ENCODE measurements around the gene FAM135A. TPM values are rescaled to one million over a fixed set of nuclear protein-coding genes. Genes with fewer than 3 reads are reported as not detected.
"Not testable (repeated sequence)": the region's sequence is repeated elsewhere in the genome, so short reads cannot be mapped to it uniquely, and the experiment has no call there.

Gene FAM135A
- total RNA-seq, 1 experiment from 2014 or later, result 9.5 TPM

DNA sequence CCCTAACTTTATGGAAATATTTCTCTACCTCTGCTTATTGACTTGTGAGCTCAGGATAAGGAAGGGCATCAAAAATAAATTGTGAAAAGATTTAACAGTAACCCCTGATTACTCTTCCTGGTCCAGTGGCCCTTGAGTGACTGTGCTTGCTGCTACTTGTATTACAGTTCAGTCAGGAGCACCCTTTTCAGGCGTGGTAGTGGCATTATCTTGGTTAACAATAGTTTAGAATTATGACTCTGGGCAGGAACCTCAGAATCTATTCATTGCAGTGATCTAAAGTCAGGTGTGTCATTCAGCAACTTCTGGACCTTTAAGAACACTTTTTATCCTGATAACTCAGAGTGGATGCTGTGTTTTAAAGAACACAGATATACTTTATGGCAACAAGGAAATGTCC, 43.4 kb downstream of the FAM135A start:
- DNase-seq (ENCODE audit: low read depth), result no peak

GRCh38 chr6:70459235-70459634, 45.9 kb downstream of the FAM135A start:
- DNase-seq (ENCODE audit: low read depth), result no peak

DNA sequence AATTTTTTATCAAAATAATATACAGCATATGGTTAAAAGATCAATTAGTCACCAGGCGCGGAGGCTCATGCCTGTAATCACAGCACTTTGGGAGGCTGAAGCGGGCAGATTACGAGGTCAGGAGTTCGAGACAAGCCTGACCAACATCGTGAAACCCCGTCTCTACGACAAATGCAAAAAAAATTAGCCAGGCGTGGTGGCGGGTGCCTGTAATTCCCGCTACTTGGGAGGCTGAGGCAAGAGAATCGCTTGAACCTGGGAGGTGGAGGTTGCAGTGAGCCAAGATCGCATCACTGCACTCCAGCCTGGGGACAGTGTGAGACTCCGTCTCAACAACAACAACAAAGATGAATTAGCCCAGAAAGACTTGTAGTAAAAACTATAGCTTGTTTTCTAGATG, 46.4 kb downstream of the FAM135A start:
- DNase-seq (ENCODE audit: low read depth), result not testable (repeated sequence)

GRCh38 chr6:70470016-70470415, 56.7 kb downstream of the FAM135A start:
- DNase-seq (ENCODE audit: low read depth), result no peak

- not testable (repeated sequence) for DNase-seq (ENCODE audit: low read depth)
Observed at GRCh38 chr6:70470510-70470909, 57.2 kb downstream of the FAM135A start.

GRCh38 chr6:70474751-70475150, 61.4 kb downstream of the FAM135A start:
- DNase-seq (ENCODE audit: low read depth), result peak; percentile 5

DNA sequence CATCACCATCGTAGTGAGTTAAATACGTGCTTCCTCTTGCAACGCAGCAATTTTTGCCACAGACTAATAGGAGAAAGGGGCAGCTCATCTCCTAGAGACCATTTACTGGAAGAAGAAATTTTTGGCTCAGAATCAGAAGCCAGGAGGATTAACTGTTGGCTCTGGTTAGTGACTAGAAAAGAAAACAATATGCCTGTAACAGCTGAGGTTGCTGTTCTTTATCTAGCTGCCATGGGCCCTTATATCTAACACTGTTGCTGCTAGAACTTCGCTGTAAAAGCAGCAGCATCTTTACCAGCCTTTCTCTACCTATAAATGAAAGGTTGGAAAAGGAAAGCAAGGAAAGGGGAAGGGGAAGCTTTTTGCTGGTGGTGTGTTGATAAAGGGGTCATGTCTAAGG, 65.9 kb downstream of the FAM135A start:
- DNase-seq (ENCODE audit: low read depth), result no peak

- not testable (repeated sequence) for DNase-seq (ENCODE audit: low read depth)
Observed at GRCh38 chr6:70486638-70487037, 73.3 kb downstream of the FAM135A start.

DNA sequence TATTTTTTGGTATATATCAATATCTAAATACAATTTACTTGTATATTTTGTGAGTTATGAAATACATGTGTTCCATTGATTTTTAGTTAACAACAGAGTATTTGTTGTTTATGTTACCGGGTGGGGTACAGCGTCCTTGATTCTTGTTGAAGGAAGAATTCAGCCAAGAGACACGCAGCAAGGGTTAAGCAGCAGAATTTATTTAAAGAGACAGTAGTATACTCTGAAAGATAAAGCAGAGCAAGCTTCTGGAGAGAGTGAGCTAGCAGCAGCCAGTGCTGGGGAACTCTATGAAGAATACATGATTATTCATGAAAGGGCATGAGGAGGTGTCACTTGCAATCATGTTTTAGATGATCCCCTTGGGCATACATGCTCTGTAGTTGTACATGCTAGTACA, 76.1 kb downstream of the FAM135A start:
- DNase-seq (ENCODE audit: low read depth), result no peak

DNA sequence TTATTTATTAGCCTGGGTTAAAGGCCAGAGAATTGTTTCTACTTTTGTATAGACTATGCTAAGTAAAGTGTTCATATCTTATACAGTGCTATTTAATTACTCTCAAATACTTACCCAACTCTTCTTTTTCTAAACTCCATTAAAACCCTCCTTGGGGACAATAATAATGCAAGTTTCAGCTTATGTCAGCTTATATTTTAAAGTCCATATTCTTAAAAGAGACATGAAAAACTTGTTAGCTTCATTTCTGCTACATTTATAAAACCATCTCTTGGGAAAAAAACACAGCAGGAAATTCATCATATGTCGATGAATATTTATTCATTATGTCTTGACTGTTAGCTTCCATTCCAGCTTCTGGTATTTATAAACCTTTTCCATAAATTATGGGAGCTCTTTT, 81.5 kb downstream of the FAM135A start:
- DNase-seq (ENCODE audit: low read depth), result no peak

GRCh38 chr6:70495790-70496189, 82.5 kb downstream of the FAM135A start:
- DNase-seq (ENCODE audit: low read depth), result not testable (repeated sequence)

DNA sequence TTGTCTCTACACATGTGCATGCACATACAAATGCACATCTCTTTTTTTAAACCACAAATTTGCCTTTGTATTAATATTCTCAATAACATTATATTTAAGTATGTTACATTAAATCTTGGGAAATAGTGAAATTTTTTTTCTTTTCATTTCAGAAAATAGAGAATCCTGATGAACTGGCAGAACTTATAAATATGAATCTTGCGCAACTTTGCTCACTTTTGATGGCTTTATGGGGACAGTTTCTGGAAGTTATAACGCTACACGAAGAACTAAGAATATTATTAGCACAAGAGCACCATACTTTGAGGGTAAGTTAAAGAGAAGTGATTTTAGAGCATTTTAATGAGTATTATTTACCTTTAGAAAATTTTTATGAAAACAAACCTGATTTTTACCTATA, 89.2 kb downstream of the FAM135A start:
- DNase-seq (ENCODE audit: low read depth), result no peak

DNA sequence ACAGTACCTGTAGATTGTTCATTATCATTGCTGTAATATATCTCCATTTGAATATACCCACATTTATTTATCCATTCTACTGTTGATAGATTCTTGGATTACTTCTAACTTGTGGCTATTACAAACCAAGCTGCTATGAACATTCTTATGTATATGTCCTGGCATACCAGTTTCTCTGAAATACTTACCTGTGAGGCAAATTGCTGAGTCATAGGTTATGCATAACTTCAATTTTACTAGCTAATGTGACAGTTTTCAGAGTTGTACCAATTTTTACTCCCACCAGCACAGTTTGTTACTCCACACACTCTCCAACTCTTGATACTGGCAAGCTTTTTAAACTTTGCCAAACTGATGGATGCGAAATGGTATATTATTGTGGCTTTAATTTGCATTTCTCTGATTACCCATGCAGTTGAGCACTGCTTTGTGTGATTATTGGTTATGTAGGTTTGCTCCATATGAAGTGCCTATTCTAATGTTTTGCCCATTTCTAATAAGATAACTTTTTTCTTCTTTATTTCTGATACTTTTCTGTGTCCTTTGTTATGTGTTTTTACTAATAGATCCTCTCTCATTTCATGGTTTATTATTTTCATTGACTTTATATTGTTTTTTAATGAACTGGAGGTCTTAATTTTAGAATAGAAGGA, 90.6 kb downstream of the FAM135A start:
- DNase-seq (ENCODE audit: low read depth), result no peak

GRCh38 chr6:70506321-70506720, 93.0 kb downstream of the FAM135A start:
- no peak for DNase-seq (ENCODE audit: low read depth)

DNA sequence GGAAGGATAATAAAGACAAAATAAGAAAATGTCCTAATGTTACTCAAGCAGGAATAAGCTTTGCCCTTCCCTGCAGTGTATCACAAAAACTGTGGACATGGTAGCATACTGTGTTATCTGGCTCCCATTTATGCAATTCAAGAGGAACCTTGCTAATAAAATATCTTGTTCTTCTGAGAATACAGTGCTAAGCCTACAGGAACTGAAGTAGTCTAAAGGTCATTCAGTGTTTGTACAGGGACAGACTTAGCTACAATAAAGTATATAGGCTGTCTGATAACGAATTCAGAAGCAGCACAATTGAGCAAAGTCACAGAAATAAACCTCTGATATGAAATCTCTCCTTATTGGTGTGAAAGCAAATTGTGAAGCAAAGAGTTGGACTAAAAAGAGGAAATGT, 93.9 kb downstream of the FAM135A start:
- no peak for DNase-seq (ENCODE audit: low read depth)

GRCh38 chr6:70508953-70509352, 95.6 kb downstream of the FAM135A start:
- DNase-seq (ENCODE audit: low read depth), result no peak

- DNase-seq (ENCODE audit: low read depth), result no peak
Observed at GRCh38 chr6:70510600-70510999, 97.3 kb downstream of the FAM135A start.

- no peak for DNase-seq (ENCODE audit: low read depth)
Observed at GRCh38 chr6:70518723-70519122, 105.4 kb downstream of the FAM135A start.

GRCh38 chr6:70520575-70520974, 107.3 kb downstream of the FAM135A start:
- no peak for DNase-seq (ENCODE audit: low read depth)

DNA sequence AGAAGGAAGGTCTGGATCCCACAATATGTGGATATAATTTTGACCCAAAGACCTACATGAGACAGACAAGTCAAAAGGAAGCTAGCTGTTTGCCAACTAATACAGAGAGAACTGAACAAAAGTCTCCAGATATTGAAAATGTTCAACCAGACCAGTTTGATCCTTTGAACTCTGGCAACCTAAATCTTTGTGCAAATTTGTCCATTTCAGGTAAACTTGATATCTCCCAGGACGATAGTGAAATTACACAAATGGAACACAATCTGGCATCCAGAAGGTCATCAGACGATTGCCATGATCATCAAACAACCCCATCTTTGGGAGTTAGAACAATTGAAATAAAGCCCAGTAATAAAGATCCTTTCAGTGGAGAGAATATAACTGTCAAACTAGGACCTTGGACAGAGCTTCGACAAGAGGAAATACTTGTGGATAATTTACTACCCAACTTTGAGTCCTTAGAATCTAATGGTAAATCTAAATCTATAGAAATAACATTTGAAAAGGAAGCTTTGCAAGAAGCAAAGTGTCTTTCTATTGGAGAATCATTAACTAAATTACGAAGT, 111.5 kb downstream of the FAM135A start:
- DNase-seq (ENCODE audit: low read depth), result no peak

GRCh38 chr6:70527071-70527737, 113.9 kb downstream of the FAM135A start:
- no peak for DNase-seq (ENCODE audit: low read depth)

DNA sequence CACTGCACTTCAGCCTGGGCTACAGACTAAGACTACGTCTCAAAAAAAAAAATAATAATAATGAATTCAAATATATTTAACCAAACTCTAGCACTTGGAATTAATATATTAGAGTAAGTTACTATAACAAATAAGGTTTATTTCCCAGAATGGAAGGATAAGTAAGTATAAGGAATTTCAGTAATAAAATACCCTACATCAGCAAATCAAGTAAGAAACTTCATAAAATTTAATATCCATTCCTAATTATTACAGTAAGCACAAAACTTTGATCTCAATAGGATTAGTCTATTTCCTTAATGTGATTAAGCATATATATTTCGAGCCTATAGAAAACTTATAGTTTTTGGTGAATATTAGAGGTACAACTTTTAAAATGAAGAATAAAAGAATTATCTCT, 116.7 kb downstream of the FAM135A start:
- DNase-seq (ENCODE audit: low read depth), result no peak

DNA sequence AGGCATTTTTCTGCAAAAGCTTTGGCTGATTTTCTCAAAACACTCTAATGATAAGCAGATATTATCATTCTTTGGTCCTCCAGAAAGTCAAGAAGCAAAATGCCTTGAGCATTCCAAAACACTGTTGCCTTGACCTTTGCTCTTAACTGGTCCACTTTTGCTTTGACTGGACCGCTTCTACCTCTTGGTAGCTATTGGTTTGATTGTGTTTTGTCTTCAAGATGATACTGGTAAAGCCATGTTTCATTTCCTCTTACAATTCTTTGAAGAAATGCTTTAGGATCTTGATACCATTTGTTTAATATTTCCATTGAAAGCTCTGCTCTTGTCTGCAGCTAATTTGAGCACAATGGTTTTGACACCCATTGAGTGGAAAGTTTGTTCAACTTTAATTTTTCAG, 117.8 kb downstream of the FAM135A start:
- no peak for DNase-seq (ENCODE audit: low read depth)

Data from HT1080 (cell line).